Superior temporal gyrus (tissue), 1 donor: ENCODE data around the gene BCAS1.

ENCODE experiments used
- DNase-seq: peaks from one replicate; pipeline ENCODE4 v3.0.0-alpha.2; 2016; ENCODE audit errors: extremely low spot score

Gene BCAS1

GRCh38 chr20:53905019-53905819 is 165.2 kb downstream of the BCAS1 start:
- DNase-seq = no peak

- DNase-seq = no peak
Measured at GRCh38 chr20:53904261-53904660, 166.1 kb downstream of the BCAS1 start.

GRCh38 chr20:53903652-53903987 is 166.8 kb downstream of the BCAS1 start:
- DNase-seq = no peak

- no peak for DNase-seq
Measured at GRCh38 chr20:53902968-53903651, 167.3 kb downstream of the BCAS1 start.

- DNase-seq = no peak
Measured at GRCh38 chr20:53901497-53902096, 168.8 kb downstream of the BCAS1 start.

- DNase-seq = no peak
Measured at GRCh38 chr20:53901064-53901463, 169.3 kb downstream of the BCAS1 start.

GRCh38 chr20:53900380-53900999 is 169.9 kb downstream of the BCAS1 start:
- DNase-seq = no peak

GRCh38 chr20:53899351-53900167 is 170.8 kb downstream of the BCAS1 start:
- no peak for DNase-seq

GRCh38 chr20:53898556-53898931 is 171.8 kb downstream of the BCAS1 start:
- no peak for DNase-seq

GRCh38 chr20:53897884-53898555 is 172.4 kb downstream of the BCAS1 start:
- no peak for DNase-seq

GRCh38 chr20:53896647-53897046 is 173.7 kb downstream of the BCAS1 start:
- no peak for DNase-seq

GRCh38 chr20:53896041-53896440 is 174.4 kb downstream of the BCAS1 start:
- DNase-seq = no peak

- no peak for DNase-seq
Measured at GRCh38 chr20:53895385-53895755, 175.0 kb downstream of the BCAS1 start.

- no peak for DNase-seq
Measured at GRCh38 chr20:53894707-53895384, 175.5 kb downstream of the BCAS1 start.
